ENCODE results near the gene IL4I1. TPM values are rescaled to one million over a fixed set of nuclear protein-coding genes. Genes with fewer than 3 reads are reported as not detected.

The IL4I1 gene
- total RNA-seq, 1 experiment from 2014 or later, result 8.2 TPM

- Mint-ChIP-seq H3K4me1 (ENCODE audit: low read depth, unreplicated experiment) (peaks cover 29% of the 10 kb centered on the region), H3K36me3 (ENCODE audit: insufficient read depth, unreplicated experiment) (peaks cover 37% of the 10 kb centered on the region), H3K27ac (ENCODE audit: unreplicated experiment) (peak overlapping the region; percentile 50), H3K27me3 (ENCODE audit: unreplicated experiment) (peaks cover 24% of the 10 kb centered on the region), H3K4me3 (ENCODE audit: low read depth, unreplicated experiment) (peak overlapping the region; percentile 20), H3K9me3 (ENCODE audit: low read depth, unreplicated experiment) (peaks cover 2% of the 10 kb centered on the region)
- TF ChIP-seq CTCF (IDR thresholded peaks at IDR 0.05; ENCODE audit: unreplicated experiment), result no peak
- intact Hi-C loops (cut with micrococcal nuclease; ENCODE audit: unreplicated experiment), result no loop called here
- no peak for DNase-seq
- CTCF ChIA-PET, result no interaction called here
- BruUV-seq (replicated peaks), result no TSS peak
Measured at GRCh38 chr19:49933643-49934042, 37.0 kb upstream of the IL4I1 start.

- Mint-ChIP-seq H3K9me3 (ENCODE audit: low read depth, unreplicated experiment) (peaks cover 2% of the 10 kb centered on the region), H3K27me3 (ENCODE audit: unreplicated experiment) (peaks cover 24% of the 10 kb centered on the region), H3K36me3 (ENCODE audit: insufficient read depth, unreplicated experiment) (peaks cover 42% of the 10 kb centered on the region), H3K4me3 (ENCODE audit: low read depth, unreplicated experiment) (no peak overlapping the region), H3K27ac (ENCODE audit: unreplicated experiment) (no peak overlapping the region), H3K4me1 (ENCODE audit: low read depth, unreplicated experiment) (peaks cover 32% of the 10 kb centered on the region)
- BruUV-seq (replicated peaks), result no TSS peak
- intact Hi-C loops (cut with micrococcal nuclease; ENCODE audit: unreplicated experiment), result no loop called here
- no peak for TF ChIP-seq CTCF (IDR thresholded peaks at IDR 0.05; ENCODE audit: unreplicated experiment)
- CTCF ChIA-PET, result no interaction called here
- no peak for DNase-seq
Measured at GRCh38 chr19:49932731-49933131, 36.0 kb upstream of the IL4I1 start.

DNA sequence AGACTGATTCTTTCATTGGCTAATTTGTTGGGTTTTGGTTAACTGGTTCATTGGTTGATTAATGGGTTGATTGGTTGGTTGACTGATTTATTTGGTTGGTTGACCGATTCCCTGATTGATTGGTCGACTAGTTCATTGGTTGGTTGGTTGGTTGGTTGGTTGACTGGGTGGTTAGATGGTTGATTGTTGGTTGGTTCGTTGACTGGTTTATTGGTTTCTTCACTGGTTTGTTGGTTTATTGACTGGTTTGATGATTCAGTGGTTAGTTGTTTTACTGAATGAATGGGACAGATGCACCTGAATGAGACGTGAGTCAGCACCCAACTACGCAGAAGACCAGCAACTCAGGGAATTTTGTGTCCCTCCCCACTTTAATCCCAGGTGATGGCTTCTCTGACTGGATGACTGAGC, 35.4 kb upstream of the IL4I1 start:
- no peak overlapping the region for H3K27ac Mint-ChIP-seq (ENCODE audit: unreplicated experiment)
- no peak for TF ChIP-seq CTCF (IDR thresholded peaks at IDR 0.05; ENCODE audit: unreplicated experiment)
- peaks cover 19% of the 10 kb centered on the region for H3K27me3 Mint-ChIP-seq (ENCODE audit: unreplicated experiment)
- no peak for DNase-seq
- peaks cover 48% of the 10 kb centered on the region for H3K36me3 Mint-ChIP-seq (ENCODE audit: insufficient read depth, unreplicated experiment)
- no peak overlapping the region for H3K4me3 Mint-ChIP-seq (ENCODE audit: low read depth, unreplicated experiment)
- H3K4me1 Mint-ChIP-seq (ENCODE audit: low read depth, unreplicated experiment), result peaks cover 36% of the 10 kb centered on the region
- no TSS peak for BruUV-seq (replicated peaks)
- H3K9me3 Mint-ChIP-seq (ENCODE audit: low read depth, unreplicated experiment), result peaks cover 2% of the 10 kb centered on the region
- intact Hi-C loops (cut with micrococcal nuclease; ENCODE audit: unreplicated experiment), result no loop called here
- CTCF ChIA-PET, result no interaction called here

DNA sequence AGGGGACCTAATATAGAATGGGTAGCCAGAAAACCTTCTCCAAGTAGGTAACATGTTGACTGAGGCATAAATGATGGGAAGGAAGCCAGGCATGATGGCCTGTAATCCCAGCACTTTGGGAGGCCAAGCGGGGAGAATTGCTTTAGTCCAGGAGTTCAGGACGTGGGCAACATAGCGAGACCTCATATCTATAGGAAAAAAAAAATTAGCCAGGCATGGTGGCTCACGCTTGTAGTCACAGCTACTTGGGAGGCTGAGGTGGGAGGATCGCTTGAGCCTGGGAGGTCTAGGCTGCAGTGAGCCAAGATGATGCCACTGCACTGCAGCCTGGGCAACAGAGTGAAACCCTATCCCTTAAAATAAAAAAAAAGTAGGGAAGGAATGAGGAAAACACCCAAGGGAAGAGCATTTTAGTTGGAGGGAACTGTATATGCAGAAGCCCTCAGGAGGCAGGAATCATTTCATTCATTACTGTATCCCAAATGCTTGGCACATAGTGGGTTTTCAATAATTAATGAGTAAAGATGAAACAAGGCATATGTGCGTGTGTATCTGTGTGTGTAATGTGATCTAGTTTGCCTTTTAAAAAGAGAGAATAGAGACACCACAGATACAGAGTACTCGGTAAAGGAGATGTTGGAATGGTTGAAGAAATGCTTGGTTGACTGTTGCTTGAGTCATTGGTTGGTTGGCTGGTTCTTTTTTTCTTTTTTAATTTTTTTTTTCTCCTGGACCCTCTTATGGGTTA, 34.8 kb upstream of the IL4I1 start:
- CTCF ChIA-PET, result no interaction called here
- H3K9me3 Mint-ChIP-seq (ENCODE audit: low read depth, unreplicated experiment), result peaks cover 2% of the 10 kb centered on the region
- DNase-seq, result no peak
- peaks cover 54% of the 10 kb centered on the region for H3K36me3 Mint-ChIP-seq (ENCODE audit: insufficient read depth, unreplicated experiment)
- no peak for TF ChIP-seq CTCF (IDR thresholded peaks at IDR 0.05; ENCODE audit: unreplicated experiment)
- peaks cover 13% of the 10 kb centered on the region for H3K27me3 Mint-ChIP-seq (ENCODE audit: unreplicated experiment)
- intact Hi-C loops (cut with micrococcal nuclease; ENCODE audit: unreplicated experiment), result no loop called here
- TSS peak; percentile 31 for BruUV-seq (replicated peaks)
- peak overlapping the region; percentile 87 for H3K27ac Mint-ChIP-seq (ENCODE audit: unreplicated experiment)
- peaks cover 36% of the 10 kb centered on the region for H3K4me1 Mint-ChIP-seq (ENCODE audit: low read depth, unreplicated experiment)
- no peak overlapping the region for H3K4me3 Mint-ChIP-seq (ENCODE audit: low read depth, unreplicated experiment)

Data from Calu3 (cell line).